ENCODE measurements around the gene DCP1A.

The DCP1A gene

GRCh38 chr3:53250453-53250852 lies 96.9 kb downstream of the DCP1A start:
- TF ChIP-seq NFIC (IDR thresholded peaks at IDR 0.05) = no peak
- no peak for TF ChIP-seq REST (IDR thresholded peaks at IDR 0.05; ENCODE audit: low read depth)
- no peak for TF ChIP-seq ZBTB7A (IDR thresholded peaks at IDR 0.05; ENCODE audit: low read depth)
- TF ChIP-seq MAX (IDR thresholded peaks at IDR 0.05) = no peak
- no peak for TF ChIP-seq CREB1 (IDR thresholded peaks at IDR 0.05; ENCODE audit: low read depth)
- TF ChIP-seq CEBPB (IDR thresholded peaks at IDR 0.05) = no peak
- TF ChIP-seq EGR1 (IDR thresholded peaks at IDR 0.05) = no peak
- no peak for TF ChIP-seq TAF1 (IDR thresholded peaks at IDR 0.05; ENCODE audit: low read depth)
- TF ChIP-seq, protein P1, sequence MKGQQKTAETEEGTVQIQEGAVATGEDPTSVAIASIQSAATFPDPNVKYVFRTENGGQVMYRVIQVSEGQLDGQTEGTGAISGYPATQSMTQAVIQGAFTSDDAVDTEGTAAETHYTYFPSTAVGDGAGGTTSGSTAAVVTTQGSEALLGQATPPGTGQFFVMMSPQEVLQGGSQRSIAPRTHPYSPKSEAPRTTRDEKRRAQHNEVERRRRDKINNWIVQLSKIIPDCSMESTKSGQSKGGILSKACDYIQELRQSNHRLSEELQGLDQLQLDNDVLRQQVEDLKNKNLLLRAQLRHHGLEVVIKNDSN (IDR thresholded peaks at IDR 0.05) = no peak
- TF ChIP-seq EP300 (IDR thresholded peaks at IDR 0.05; ENCODE audit: borderline replicate concordance) = no peak
- TF ChIP-seq YY1 (IDR thresholded peaks at IDR 0.05; ENCODE audit: low read depth) = no peak
- TF ChIP-seq TEAD4 (IDR thresholded peaks at IDR 0.05) = no peak
- TF ChIP-seq RAD21 (IDR thresholded peaks at IDR 0.05; ENCODE audit: low read depth) = no peak
- TF ChIP-seq TCF12 (IDR thresholded peaks at IDR 0.05; ENCODE audit: low read depth) = no peak
- no peak for TF ChIP-seq FOXM1 (IDR thresholded peaks at IDR 0.05; ENCODE audit: borderline replicate concordance, low read depth)

GRCh38 chr3:53248161-53248560 lies 99.2 kb downstream of the DCP1A start:
- TF ChIP-seq, protein P1 (IDR thresholded peaks at IDR 0.05) = no peak
- no peak for TF ChIP-seq TEAD4 (IDR thresholded peaks at IDR 0.05)
- TF ChIP-seq RAD21 (IDR thresholded peaks at IDR 0.05; ENCODE audit: low read depth) = no peak
- TF ChIP-seq FOXM1 (IDR thresholded peaks at IDR 0.05; ENCODE audit: borderline replicate concordance, low read depth) = no peak
- TF ChIP-seq CREB1 (IDR thresholded peaks at IDR 0.05; ENCODE audit: low read depth) = no peak
- no peak for TF ChIP-seq NFIC (IDR thresholded peaks at IDR 0.05)
- no peak for TF ChIP-seq YY1 (IDR thresholded peaks at IDR 0.05; ENCODE audit: low read depth)
- no peak for TF ChIP-seq CEBPB (IDR thresholded peaks at IDR 0.05)
- no peak for TF ChIP-seq REST (IDR thresholded peaks at IDR 0.05; ENCODE audit: low read depth)

GRCh38 chr3:53247619-53248018 lies 99.7 kb downstream of the DCP1A start:
- TF ChIP-seq CEBPB (IDR thresholded peaks at IDR 0.05) (no peak), MAX (IDR thresholded peaks at IDR 0.05) (no peak), CREB1 (IDR thresholded peaks at IDR 0.05; ENCODE audit: low read depth) (no peak), FOXM1 (IDR thresholded peaks at IDR 0.05; ENCODE audit: borderline replicate concordance, low read depth) (no peak), ZBTB7A (IDR thresholded peaks at IDR 0.05; ENCODE audit: low read depth) (no peak), EGR1 (IDR thresholded peaks at IDR 0.05) (no peak), YY1 (IDR thresholded peaks at IDR 0.05; ENCODE audit: low read depth) (no peak), TEAD4 (IDR thresholded peaks at IDR 0.05) (no peak), TCF12 (IDR thresholded peaks at IDR 0.05; ENCODE audit: low read depth) (no peak), TAF1 (IDR thresholded peaks at IDR 0.05; ENCODE audit: low read depth) (no peak), RAD21 (IDR thresholded peaks at IDR 0.05; ENCODE audit: low read depth) (no peak), NFIC (IDR thresholded peaks at IDR 0.05) (no peak), REST (IDR thresholded peaks at IDR 0.05; ENCODE audit: low read depth) (no peak), EP300 (IDR thresholded peaks at IDR 0.05; ENCODE audit: borderline replicate concordance) (no peak)
- TF ChIP-seq, protein P1 (IDR thresholded peaks at IDR 0.05) = no peak

DNA sequence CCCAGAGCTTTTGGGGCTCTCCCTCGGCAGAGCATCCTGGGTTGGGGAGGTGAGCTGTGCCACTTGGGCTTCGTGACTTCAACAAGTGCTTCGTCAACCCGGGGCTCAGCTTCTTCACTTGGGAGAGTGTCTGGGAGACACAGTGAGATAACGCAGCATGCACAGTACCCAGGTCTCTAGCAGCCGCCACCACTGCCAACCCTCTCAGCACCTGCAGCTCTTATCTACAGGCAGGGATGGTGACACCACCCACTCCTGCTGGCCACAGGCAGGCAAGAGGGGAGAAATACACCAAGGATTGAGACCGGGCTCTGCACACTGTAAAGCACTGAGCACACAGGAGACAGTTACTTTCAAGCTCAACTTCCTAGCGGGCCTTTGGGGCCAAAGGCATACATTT lies 103.1 kb downstream of the DCP1A start:
- no peak for TF ChIP-seq FOXM1 (IDR thresholded peaks at IDR 0.05; ENCODE audit: borderline replicate concordance, low read depth)
- TF ChIP-seq EP300 (IDR thresholded peaks at IDR 0.05; ENCODE audit: borderline replicate concordance) = no peak
- no peak for TF ChIP-seq CREB1 (IDR thresholded peaks at IDR 0.05; ENCODE audit: low read depth)
- TF ChIP-seq TAF1 (IDR thresholded peaks at IDR 0.05; ENCODE audit: low read depth) = no peak
- TF ChIP-seq ZBTB7A (IDR thresholded peaks at IDR 0.05; ENCODE audit: low read depth) = no peak
- no peak for TF ChIP-seq MAX (IDR thresholded peaks at IDR 0.05)
- TF ChIP-seq, protein P1 (IDR thresholded peaks at IDR 0.05) = no peak
- no peak for TF ChIP-seq NFIC (IDR thresholded peaks at IDR 0.05)
- no peak for TF ChIP-seq YY1 (IDR thresholded peaks at IDR 0.05; ENCODE audit: low read depth)
- no peak for TF ChIP-seq TEAD4 (IDR thresholded peaks at IDR 0.05)
- no peak for TF ChIP-seq REST (IDR thresholded peaks at IDR 0.05; ENCODE audit: low read depth)
- TF ChIP-seq EGR1 (IDR thresholded peaks at IDR 0.05) = no peak
- TF ChIP-seq CEBPB (IDR thresholded peaks at IDR 0.05) = no peak
- no peak for TF ChIP-seq RAD21 (IDR thresholded peaks at IDR 0.05; ENCODE audit: low read depth)
- TF ChIP-seq TCF12 (IDR thresholded peaks at IDR 0.05; ENCODE audit: low read depth) = no peak

Data from Ishikawa (cell line).